ENCODE measurements around the gene SURF4.
"Not testable (repeated sequence)": the region's sequence is repeated elsewhere in the genome, so short reads cannot be mapped to it uniquely, and the experiment has no call there.

The SURF4 gene

DNA sequence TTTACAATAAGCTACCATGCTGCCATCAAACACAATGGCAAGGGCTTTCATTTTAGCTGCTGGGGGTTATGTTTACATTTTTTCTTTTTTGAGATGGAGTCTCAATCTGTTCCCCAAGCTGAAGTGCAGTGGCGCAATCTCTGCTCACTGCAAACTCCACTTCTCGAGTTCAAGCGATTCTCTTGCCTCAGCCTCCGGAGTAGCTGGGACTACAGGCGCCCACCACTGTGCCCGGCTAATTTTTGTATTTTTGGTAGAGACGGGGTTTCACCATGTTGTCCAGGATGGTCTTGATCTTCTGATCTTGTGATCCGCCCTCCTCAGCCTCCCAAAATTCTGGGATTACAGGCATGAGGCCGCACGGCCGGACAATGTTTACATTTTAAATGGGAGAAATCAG, 41.0 kb downstream of the SURF4 start:
- not testable (repeated sequence) for DNase-seq (ENCODE audit: low read depth, low spot score)

DNA sequence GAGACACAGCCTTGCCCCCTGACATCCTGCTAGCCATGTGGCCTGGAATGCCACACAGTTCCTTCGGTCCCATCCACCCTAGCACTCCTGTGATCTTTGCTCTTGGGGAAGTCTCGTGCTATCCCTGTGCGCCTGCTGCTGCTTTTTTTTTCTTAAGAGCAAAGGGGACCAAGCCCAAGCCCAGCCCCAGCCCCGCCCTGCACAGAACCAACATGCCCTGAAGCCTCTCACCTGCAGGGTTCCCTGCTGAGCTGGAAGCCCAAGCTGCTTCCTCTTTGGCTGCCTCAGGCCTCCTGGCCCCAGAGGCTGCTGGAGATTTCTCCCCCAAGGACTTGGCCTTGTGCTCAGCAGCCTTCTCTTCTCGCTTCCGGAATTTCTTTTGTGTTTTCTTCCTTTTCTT, 41.7 kb downstream of the SURF4 start:
- DNase-seq (ENCODE audit: low read depth, low spot score), result no peak

DNA sequence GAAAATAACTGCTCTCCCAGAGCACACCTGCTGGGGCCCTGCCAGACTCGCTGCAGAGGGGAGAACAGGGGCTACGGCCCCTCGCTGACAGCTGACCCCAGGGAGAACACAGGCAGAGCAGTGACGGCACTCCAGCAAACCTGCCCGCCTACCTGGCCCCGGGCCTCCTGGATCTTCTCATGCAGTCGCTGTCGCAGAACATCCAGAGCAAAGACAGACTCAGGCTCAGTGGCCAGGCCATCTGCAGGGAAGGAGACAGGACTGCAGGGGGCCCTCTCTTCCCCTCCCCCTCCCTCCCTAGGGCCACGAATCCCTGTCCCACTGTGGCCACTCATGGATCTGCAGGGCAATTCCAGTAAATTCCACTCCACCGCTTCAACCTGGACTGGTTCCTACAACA, 42.3 kb downstream of the SURF4 start:
- no peak for DNase-seq (ENCODE audit: low read depth, low spot score)

DNA sequence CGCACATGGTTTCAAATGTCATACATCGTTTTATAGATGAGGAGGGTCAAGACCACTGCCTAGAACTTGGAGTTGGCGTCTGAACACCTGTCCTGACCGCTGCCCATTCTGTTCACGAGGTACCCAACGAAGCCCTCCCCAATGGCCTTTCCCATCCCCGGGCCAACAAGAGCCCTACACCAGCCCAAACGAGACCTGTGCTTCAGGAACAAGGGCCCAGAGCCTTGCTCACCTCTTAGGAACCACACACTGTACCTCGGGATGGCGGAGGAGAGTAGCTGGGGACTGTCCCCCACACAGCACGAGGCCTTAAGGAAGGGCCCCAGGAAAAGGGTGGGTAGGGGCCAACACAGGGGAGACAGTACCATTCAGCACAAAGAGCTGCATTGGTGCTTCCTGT, 42.8 kb downstream of the SURF4 start:
- DNase-seq (ENCODE audit: low read depth, low spot score), result no peak

DNA sequence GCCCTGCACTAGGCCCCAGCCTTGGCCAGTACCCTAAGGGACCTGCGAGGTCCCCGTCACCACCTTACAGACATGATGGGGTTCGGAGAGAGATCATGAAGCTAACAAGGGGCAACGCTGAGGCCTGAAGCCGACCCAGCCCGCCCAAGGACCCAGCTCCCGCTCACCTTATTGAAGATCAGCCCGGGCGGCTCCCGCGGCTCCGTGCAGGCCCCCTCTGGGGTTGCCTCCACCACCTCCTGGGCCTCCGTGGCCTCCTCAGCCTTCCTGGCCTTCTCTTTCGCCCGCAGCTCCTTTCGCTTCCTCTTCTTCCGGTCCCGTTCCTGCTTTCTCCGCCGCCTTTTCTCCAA, 43.5 kb downstream of the SURF4 start:
- no peak for DNase-seq (ENCODE audit: low read depth, low spot score)

DNA sequence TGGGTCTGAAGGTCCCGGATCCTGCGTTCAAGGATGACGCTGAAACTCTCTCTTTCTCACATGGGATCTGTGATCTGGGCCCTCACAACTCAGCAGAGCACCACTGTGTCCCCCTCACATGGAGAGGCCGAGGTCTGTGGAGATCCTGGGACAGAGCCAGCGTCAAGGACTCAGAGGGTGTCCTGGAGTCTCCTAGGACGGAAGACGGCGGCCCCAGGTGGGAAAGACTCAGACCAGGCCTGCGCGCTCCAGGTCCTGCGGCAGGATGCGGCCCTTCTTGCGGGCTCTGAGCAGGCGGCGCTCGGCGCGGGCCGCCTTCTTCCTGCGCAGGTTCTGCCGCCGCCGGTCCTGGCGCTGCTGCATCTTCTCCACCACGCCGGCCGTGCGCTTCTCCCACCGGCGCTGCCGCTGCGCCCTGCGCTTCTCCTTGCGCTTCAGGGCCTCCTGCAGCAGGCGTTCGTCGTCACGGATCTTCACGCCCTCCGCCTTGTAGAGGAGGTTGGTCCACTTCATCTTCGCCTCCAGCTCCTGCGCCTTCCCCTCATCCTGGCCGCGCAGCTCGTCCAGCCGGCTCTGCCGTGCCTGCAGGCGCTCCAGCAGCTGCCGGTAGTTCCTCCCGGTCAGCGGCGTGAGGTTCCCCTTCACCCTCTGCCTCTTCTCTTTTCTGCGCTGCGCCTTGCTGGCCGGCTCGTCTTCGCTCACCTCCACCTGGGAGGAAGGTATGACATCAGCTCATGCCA, 44.0 kb downstream of the SURF4 start:
- no peak for DNase-seq (ENCODE audit: low read depth, low spot score)

DNA sequence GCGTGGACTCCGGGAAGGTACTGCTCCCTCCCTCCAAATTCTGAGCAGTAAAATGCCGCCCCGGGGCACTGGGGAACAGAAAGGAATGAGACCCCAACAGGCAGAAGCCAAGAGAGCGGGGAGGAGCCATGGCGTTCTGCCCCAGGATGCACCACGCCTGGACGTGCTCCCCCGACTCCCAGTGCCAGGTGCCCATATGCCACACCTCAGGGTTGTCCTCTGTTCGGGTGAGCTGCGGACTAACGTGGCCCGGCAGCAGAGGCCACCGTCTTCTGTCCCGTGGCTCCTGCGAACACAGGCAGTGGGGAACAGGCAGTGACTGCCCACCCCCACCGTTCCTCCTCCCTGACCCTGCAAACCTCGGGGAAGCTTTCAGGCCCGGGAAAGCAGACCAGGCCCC, 44.6 kb downstream of the SURF4 start:
- DNase-seq (ENCODE audit: low read depth, low spot score), result no peak

DNA sequence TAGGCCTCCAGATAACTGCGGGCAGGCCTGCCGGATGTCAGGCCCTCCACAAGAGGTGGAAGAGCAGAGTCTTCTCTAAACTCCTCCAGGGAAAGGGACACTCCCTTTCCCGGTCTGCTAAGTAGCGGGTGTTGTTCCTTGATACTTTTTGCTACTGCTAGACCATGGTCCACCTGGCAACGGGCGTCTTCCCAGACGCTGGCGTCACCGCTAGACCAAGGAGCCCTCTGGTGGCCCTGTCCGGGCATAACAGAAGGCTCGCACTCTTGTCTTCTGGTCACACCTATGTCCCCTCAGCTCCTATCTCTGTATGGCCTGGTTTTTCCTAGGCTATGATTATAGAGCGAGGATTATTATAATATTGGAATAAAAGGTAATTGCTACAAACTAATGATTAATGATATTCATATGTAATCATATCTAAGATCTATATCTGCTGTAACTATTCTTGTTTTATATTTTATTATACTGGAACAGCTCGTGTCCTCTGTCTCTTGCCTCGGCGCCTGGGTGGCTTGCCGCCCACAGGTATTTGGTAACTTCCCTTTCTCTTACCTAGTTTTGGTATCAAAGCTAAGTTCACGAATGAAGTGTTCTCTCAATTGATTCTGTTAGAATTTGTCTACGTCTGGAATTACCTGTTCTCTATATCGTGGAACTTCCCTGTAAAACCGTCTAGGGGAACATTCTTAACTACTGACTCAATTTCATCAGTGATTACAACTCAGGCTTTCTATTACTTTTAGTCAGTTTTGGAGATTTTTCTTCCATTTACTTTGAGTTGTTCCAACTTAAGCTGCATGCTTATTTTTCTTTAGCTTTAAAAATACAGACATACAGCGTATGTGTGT, 46.3 kb downstream of the SURF4 start:
- not testable (repeated sequence) for DNase-seq (ENCODE audit: low read depth, low spot score)

DNA sequence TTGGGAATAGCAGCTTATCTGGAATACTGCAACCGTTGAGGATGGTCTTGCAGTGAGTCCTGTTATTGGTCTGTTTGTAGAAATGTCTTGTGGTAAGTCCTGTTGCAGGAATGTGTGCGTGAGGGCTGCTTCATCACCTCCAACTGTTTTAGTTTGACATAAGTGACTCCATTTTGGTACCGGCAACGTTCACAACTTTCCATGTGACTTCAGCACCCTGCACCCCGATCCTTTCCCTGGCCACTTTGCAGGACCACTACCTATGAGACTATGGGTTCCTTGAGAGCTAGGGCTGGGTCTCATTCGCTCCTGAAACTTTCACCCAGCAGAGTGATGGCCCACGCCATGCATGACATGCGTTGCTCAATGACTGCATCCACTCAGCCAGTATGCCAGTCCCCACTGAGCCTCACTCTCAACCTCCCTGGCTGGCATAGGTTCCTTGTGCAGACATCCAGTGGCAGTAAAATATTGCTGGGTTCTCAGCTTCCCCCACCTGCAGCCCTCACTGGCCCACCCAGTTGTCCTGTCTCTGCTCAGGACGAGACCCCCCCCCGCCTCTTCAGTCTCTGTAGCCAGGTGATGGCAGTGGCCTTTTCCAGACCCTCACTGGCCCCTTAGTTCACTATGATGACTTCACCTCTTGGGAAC, 47.9 kb downstream of the SURF4 start:
- DNase-seq (ENCODE audit: low read depth, low spot score), result no peak

DNA sequence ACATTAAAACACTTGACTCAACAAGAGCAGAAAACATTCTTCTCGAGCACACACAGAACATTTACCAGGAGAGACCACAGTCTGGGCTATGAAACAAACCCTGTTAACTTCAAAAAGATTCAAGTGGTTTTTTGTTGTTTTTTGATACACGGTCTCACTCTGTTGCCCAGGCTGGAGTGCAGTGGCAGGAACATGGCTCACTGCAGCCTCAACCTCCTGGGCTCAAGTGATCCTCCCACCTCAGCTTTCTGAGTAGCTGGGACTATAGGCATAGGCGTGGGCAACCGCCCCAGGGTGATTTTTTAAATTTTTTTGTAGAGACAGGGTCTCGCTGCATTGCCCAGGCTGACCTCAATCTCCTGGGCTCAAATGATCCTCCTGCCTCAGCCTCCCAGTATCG, 48.8 kb downstream of the SURF4 start:
- DNase-seq (ENCODE audit: low read depth, low spot score), result not testable (repeated sequence)

DNA sequence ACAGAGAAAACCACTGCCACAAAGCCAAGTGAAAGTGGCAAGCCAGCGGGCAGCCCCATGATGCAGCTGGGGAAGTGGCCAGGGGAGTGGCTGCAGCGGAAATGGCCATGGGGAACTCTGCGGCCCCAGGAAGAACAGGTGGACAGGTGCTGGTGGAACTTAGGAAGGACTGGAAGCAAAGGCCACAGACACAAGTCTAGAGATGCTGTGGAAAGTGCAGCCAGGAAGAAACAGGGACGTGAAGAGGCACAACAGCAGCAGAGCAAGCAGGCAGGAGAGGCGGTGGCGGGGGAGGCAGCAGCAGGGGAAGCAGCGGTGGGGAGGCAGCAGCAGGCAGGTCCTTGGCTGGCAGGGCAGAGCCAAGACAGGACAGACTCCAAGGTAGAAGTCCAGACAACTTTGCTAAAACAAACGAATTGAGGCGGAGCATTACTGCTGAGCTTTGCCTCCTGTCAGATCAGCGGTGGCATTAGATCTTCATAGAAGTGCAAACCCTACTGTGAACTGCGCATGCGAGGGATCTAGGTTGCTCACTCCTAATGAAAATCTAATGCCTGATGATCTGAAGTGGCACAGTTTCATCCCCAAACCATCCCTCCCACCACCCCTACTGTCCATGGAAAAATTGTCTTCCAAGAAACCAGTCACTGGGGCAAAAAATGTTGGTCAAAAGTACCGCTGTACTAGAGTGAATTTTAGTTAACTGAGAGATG, 51.7 kb downstream of the SURF4 start:
- DNase-seq (ENCODE audit: low read depth, low spot score), result no peak

DNA sequence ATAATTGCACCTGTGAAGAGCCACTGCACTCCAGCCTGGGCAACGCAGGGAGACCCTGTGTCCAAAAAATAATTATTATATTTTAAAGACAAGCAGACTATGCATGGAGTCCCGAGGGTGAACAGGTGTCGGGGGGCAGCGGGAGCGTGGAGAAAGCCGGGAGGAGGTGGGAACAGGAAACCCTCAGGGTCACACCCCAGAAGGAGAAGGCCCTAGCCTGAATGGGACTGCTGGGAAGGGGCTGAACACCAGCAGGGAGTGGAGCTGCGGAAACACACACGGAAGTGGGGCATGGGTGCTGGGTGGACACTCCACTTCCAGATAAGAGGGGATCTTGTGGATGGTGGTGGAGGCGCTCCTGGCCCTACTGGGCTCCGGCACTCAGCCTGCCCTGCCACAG, 52.6 kb downstream of the SURF4 start:
- no peak for DNase-seq (ENCODE audit: low read depth, low spot score)

DNA sequence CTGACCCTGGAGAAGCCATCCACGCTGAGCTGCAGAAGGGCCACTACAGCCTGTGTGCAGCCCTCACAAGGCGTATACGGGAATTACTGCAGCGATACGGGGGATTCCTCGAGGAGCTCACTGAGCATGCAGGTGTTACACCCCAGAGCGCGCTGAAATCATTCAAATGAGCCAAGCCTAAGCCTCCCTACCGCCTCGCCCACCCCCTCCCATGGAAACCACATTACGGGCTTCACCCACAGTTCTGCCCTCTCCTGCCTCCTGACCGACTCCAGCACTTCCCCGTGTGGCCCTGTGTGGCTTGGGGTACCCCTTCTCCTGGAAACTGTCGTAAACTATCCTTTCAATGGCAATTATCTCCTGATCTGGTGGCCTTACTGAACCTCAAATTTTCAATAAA, 53.2 kb downstream of the SURF4 start:
- no peak for DNase-seq (ENCODE audit: low read depth, low spot score)

DNA sequence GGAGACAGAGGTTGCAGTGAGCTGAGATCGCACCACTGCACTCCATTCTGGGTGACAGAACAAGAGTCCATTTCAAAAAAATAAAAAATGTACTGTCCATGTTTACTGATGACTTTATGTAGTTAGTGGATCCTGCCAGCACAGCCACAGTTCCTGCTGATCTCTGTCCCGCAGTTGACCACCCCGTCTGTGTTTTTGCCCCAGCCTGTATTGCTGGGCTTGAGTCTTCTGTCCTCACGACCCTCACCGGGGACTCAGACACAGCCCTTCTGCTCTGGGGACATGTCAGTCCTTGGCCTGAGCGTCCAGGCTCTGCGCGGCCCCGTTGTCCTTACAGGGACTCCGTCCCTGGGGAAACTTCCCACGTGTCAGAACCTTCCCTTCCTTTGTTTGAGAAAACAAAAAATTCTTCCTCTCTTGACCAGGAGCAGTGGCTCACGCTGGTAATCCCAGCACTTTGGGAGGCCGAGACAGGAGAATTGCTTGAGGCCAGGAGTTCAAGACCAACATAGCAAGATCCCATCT, 54.4 kb downstream of the SURF4 start:
- no peak for DNase-seq (ENCODE audit: low read depth, low spot score)

DNA sequence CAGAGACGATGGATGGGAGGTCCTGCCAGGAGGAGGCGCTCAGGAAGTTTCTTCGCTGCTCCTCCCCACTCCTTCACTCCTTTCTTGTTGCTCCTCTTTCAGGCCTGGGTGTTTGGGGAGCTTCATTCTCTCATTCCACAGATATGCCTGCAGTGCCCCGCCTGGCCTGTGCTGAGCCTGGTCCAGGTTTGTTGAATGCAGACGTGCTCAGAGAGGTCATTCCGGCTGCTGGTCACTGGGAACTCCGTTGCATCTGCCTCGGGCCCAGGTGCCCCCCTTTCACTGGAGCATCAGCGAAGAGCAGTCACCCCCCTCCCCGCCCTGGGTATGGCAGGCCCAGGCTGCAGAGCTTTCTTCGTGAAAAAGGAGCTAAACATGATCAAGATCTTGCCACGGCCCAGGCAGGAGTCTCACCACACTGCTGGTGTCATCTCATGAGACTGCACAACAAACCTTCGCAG, 55.4 kb downstream of the SURF4 start:
- no peak for DNase-seq (ENCODE audit: low read depth, low spot score)

DNA sequence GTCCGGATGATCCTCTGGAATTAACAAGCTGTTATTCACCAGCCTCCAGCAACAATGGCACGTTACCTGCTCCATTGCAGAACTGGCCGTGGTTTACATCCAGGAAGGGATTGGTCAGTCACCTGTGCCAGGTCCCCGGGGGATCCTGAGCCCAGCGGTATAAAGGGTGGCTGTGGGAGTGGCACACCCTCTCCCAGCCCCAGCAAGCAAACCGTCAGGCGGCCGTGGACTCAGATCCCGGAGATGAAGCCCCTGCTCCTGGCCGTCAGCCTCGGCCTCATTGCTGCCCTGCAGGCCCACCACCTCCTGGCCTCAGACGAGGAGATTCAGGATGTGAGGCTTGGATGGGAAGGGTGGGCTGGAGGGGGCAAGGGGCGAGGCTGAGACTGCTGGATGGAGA, 58.3 kb downstream of the SURF4 start:
- DNase-seq (ENCODE audit: low read depth, low spot score), result not testable (repeated sequence)

DNA sequence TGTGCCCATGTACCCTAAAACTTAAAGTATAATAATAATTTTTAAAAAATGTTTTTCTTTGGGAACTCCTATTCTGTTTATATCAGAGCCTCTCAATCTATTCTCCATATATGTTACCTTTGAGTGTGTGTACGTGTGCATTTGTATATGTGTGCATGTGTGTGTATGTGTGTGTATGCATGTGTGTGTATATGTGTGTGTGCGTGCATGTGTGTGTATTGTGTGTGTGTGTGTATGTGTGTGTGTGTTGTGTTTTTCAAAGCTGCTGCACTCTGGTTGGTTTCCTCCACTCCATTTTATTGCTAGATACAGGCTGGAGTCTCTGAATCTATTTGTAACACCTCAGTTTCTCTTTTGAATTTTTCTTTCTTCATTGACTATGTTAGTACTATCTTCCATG, 59.9 kb downstream of the SURF4 start:
- no peak for DNase-seq (ENCODE audit: low read depth, low spot score)
